ENCODE data around the gene PRKAG2.
"Not testable (repeated sequence)": the region's sequence is repeated elsewhere in the genome, so short reads cannot be mapped to it uniquely, and the experiment has no call there.

PRKAG2 gene

GRCh38 chr7:151758622-151759540 is 118.0 kb downstream of the PRKAG2 start:
- H3K36me3 ChIP-seq (ENCODE audit: control insufficient read depth, insufficient read depth, low read length): no peaks in the 10 kb centered on the region
- no peaks in the 10 kb centered on the region for H3K27me3 ChIP-seq (ENCODE audit: control insufficient read depth, insufficient read depth, low read length)
- peaks cover 37% of the 10 kb centered on the region for H3K4me1 ChIP-seq (ENCODE audit: control insufficient read depth, insufficient read depth, low read length)
- no peak overlapping the region for H3K4me3 ChIP-seq (ENCODE audit: low read length)
- H3K9ac ChIP-seq (ENCODE audit: low read length): no peak overlapping the region
- no peaks in the 10 kb centered on the region for H3K9me3 ChIP-seq (ENCODE audit: control insufficient read depth, low read length)

GRCh38 chr7:151757274-151757673 is 119.6 kb downstream of the PRKAG2 start:
- H3K27me3 ChIP-seq (ENCODE audit: control insufficient read depth, insufficient read depth, low read length): no peaks in the 10 kb centered on the region
- H3K9me3 ChIP-seq (ENCODE audit: control insufficient read depth, low read length): no peaks in the 10 kb centered on the region
- H3K4me1 ChIP-seq (ENCODE audit: control insufficient read depth, insufficient read depth, low read length): peaks cover 39% of the 10 kb centered on the region
- no peak overlapping the region for H3K4me3 ChIP-seq (ENCODE audit: low read length)
- H3K36me3 ChIP-seq (ENCODE audit: control insufficient read depth, insufficient read depth, low read length): no peaks in the 10 kb centered on the region
- no peak overlapping the region for H3K9ac ChIP-seq (ENCODE audit: low read length)

- Histone ChIP-seq H3K27me3 (ENCODE audit: control insufficient read depth, insufficient read depth, low read length) (no peaks in the 10 kb centered on the region), H3K4me1 (ENCODE audit: control insufficient read depth, insufficient read depth, low read length) (peaks cover 39% of the 10 kb centered on the region), H3K9ac (ENCODE audit: low read length) (no peak overlapping the region), H3K9me3 (ENCODE audit: control insufficient read depth, low read length) (no peaks in the 10 kb centered on the region), H3K4me3 (ENCODE audit: low read length) (no peak overlapping the region), H3K36me3 (ENCODE audit: control insufficient read depth, insufficient read depth, low read length) (no peaks in the 10 kb centered on the region)
These were observed 120.0 kb downstream of the PRKAG2 start for GRCh38 chr7:151756866-151757265.

- no peak overlapping the region for H3K9ac ChIP-seq (ENCODE audit: low read length)
- H3K27me3 ChIP-seq (ENCODE audit: control insufficient read depth, insufficient read depth, low read length): no peaks in the 10 kb centered on the region
These were observed 120.7 kb downstream of the PRKAG2 start for GRCh38 chr7:151756076-151756731.

GRCh38 chr7:151755131-151755801 is 121.6 kb downstream of the PRKAG2 start:
- Histone ChIP-seq H3K9ac (ENCODE audit: low read length) (no peak overlapping the region), H3K4me1 (ENCODE audit: control insufficient read depth, insufficient read depth, low read length) (peaks cover 32% of the 10 kb centered on the region)

More at GRCh38 chr7:151756076-151756731, 120.7 kb downstream of the PRKAG2 start:
- H3K4me3 ChIP-seq (ENCODE audit: low read length): no peak overlapping the region
- H3K4me1 ChIP-seq (ENCODE audit: control insufficient read depth, insufficient read depth, low read length): peaks cover 33% of the 10 kb centered on the region
- no peaks in the 10 kb centered on the region for H3K36me3 ChIP-seq (ENCODE audit: control insufficient read depth, insufficient read depth, low read length)
- no peaks in the 10 kb centered on the region for H3K9me3 ChIP-seq (ENCODE audit: control insufficient read depth, low read length)

GRCh38 chr7:151754688-151755130 is 122.2 kb downstream of the PRKAG2 start:
- H3K4me1 ChIP-seq (ENCODE audit: control insufficient read depth, insufficient read depth, low read length): peaks cover 32% of the 10 kb centered on the region
- H3K36me3 ChIP-seq (ENCODE audit: control insufficient read depth, insufficient read depth, low read length): no peaks in the 10 kb centered on the region
- no peak overlapping the region for H3K4me3 ChIP-seq (ENCODE audit: low read length)
- H3K9ac ChIP-seq (ENCODE audit: low read length): no peak overlapping the region
- no peaks in the 10 kb centered on the region for H3K27me3 ChIP-seq (ENCODE audit: control insufficient read depth, insufficient read depth, low read length)
- H3K9me3 ChIP-seq (ENCODE audit: control insufficient read depth, low read length): no peaks in the 10 kb centered on the region

More at GRCh38 chr7:151755131-151755801, 121.6 kb downstream of the PRKAG2 start:
- Histone ChIP-seq H3K36me3 (ENCODE audit: control insufficient read depth, insufficient read depth, low read length) (no peaks in the 10 kb centered on the region), H3K4me3 (ENCODE audit: low read length) (no peak overlapping the region), H3K27me3 (ENCODE audit: control insufficient read depth, insufficient read depth, low read length) (no peaks in the 10 kb centered on the region), H3K9me3 (ENCODE audit: control insufficient read depth, low read length) (no peaks in the 10 kb centered on the region)

- H3K9ac ChIP-seq (ENCODE audit: low read length): no peak overlapping the region
- H3K9me3 ChIP-seq (ENCODE audit: control insufficient read depth, low read length): no peaks in the 10 kb centered on the region
- H3K27me3 ChIP-seq (ENCODE audit: control insufficient read depth, insufficient read depth, low read length): no peaks in the 10 kb centered on the region
- no peak overlapping the region for H3K4me3 ChIP-seq (ENCODE audit: low read length)
- H3K36me3 ChIP-seq (ENCODE audit: control insufficient read depth, insufficient read depth, low read length): no peaks in the 10 kb centered on the region
- H3K4me1 ChIP-seq (ENCODE audit: control insufficient read depth, insufficient read depth, low read length): peaks cover 32% of the 10 kb centered on the region
These were observed 122.7 kb downstream of the PRKAG2 start for GRCh38 chr7:151754142-151754590.

- no peak overlapping the region for H3K4me3 ChIP-seq (ENCODE audit: low read length)
- H3K36me3 ChIP-seq (ENCODE audit: control insufficient read depth, insufficient read depth, low read length): no peaks in the 10 kb centered on the region
- no peaks in the 10 kb centered on the region for H3K27me3 ChIP-seq (ENCODE audit: control insufficient read depth, insufficient read depth, low read length)
- H3K4me1 ChIP-seq (ENCODE audit: control insufficient read depth, insufficient read depth, low read length): peaks cover 28% of the 10 kb centered on the region
- no peaks in the 10 kb centered on the region for H3K9me3 ChIP-seq (ENCODE audit: control insufficient read depth, low read length)
- no peak overlapping the region for H3K9ac ChIP-seq (ENCODE audit: low read length)
These were observed 123.9 kb downstream of the PRKAG2 start for GRCh38 chr7:151752816-151753595.

- Histone ChIP-seq H3K4me1 (ENCODE audit: control insufficient read depth, insufficient read depth, low read length) (peaks cover 28% of the 10 kb centered on the region), H3K9ac (ENCODE audit: low read length) (no peak overlapping the region), H3K4me3 (ENCODE audit: low read length) (no peak overlapping the region), H3K36me3 (ENCODE audit: control insufficient read depth, insufficient read depth, low read length) (no peaks in the 10 kb centered on the region), H3K27me3 (ENCODE audit: control insufficient read depth, insufficient read depth, low read length) (no peaks in the 10 kb centered on the region), H3K9me3 (ENCODE audit: control insufficient read depth, low read length) (no peaks in the 10 kb centered on the region)
These were observed 124.9 kb downstream of the PRKAG2 start for GRCh38 chr7:151752037-151752436.

GRCh38 chr7:151748733-151749132 is 128.2 kb downstream of the PRKAG2 start:
- H3K9me3 ChIP-seq (ENCODE audit: control insufficient read depth, low read length): no peaks in the 10 kb centered on the region
- H3K9ac ChIP-seq (ENCODE audit: low read length): no peak overlapping the region
- no peaks in the 10 kb centered on the region for H3K27me3 ChIP-seq (ENCODE audit: control insufficient read depth, insufficient read depth, low read length)
- H3K4me3 ChIP-seq (ENCODE audit: low read length): no peak overlapping the region
- peaks cover 31% of the 10 kb centered on the region for H3K4me1 ChIP-seq (ENCODE audit: control insufficient read depth, insufficient read depth, low read length)
- H3K36me3 ChIP-seq (ENCODE audit: control insufficient read depth, insufficient read depth, low read length): no peaks in the 10 kb centered on the region

GRCh38 chr7:151748021-151748420 is 128.9 kb downstream of the PRKAG2 start:
- H3K9ac ChIP-seq (ENCODE audit: low read length); H3K36me3 ChIP-seq (ENCODE audit: control insufficient read depth, insufficient read depth, low read length); H3K9me3 ChIP-seq (ENCODE audit: control insufficient read depth, low read length); H3K27me3 ChIP-seq (ENCODE audit: control insufficient read depth, insufficient read depth, low read length); H3K4me3 ChIP-seq (ENCODE audit: low read length): not testable (repeated sequence)
- peaks cover 38% of the 10 kb centered on the region for H3K4me1 ChIP-seq (ENCODE audit: control insufficient read depth, insufficient read depth, low read length)

Measured in mucosa of stomach (tissue), 1 donor.